Measurements from ENCODE around the gene CD200. TPM values are rescaled to one million over a fixed set of nuclear protein-coding genes. Genes with fewer than 3 reads are reported as not detected.

The CD200 gene
- total and polyA plus RNA-seq, 2 experiments from 2014 or later: 0.20 TPM; not detected in 1

GRCh38 chr3:112314649-112315048 lies 18.3 kb upstream of the CD200 start:
- in situ Hi-C loops (cut with MboI): no loop called here
- DNase-seq: no peak
- no peak overlapping the region for H3K4me3 ChIP-seq
- H3K4me2 ChIP-seq (ENCODE audit: unreplicated experiment): no peak overlapping the region
- no peak overlapping the region for H3K27ac ChIP-seq
- no peak for TF ChIP-seq EZH2phosphoT487 (IDR thresholded peaks at IDR 0.05; ENCODE audit: insufficient read depth, low read depth)
- H3K36me3 ChIP-seq (ENCODE audit: low read depth): no peaks in the 10 kb centered on the region
- H4K20me1 ChIP-seq (ENCODE audit: insufficient read depth): no peaks in the 10 kb centered on the region
- H3K27me3 ChIP-seq (replicated peaks; ENCODE audit: insufficient read depth): peaks cover 13% of the 10 kb centered on the region; the same call in 1 of the 2 replicates
- no peak overlapping the region for H2AFZ ChIP-seq
- no peaks in the 10 kb centered on the region for H3K4me1 ChIP-seq (ENCODE audit: insufficient read depth)
- H3K9me2 ChIP-seq (ENCODE audit: insufficient read depth): no peaks in the 10 kb centered on the region
- 45 to 56% methylated on average over 2 of the region's 2 CpGs for WGBS, 2 experiments (ENCODE audit: low coverage in 1 of 2, low lambda C conversion rate in 2 of 2, missing lambda C conversion rate in 2 of 2)
- no peaks in the 10 kb centered on the region for H3K9me3 ChIP-seq (ENCODE audit: low read depth)
- H3K9ac ChIP-seq: no peak overlapping the region
- H3K79me2 ChIP-seq (ENCODE audit: insufficient read depth): no peaks in the 10 kb centered on the region
- H3F3A ChIP-seq (ENCODE audit: insufficient read depth): no peaks in the 10 kb centered on the region

GRCh38 chr3:112315791-112316190 lies 17.2 kb upstream of the CD200 start:
- H4K20me1 ChIP-seq (ENCODE audit: insufficient read depth): no peaks in the 10 kb centered on the region
- H3K9me3 ChIP-seq (ENCODE audit: low read depth): no peaks in the 10 kb centered on the region
- H3K27ac ChIP-seq: no peak overlapping the region
- TF ChIP-seq EZH2 (IDR thresholded peaks at IDR 0.05; ENCODE audit: insufficient read depth, poor library complexity, severe bottlenecking): no peak
- no peak for TF ChIP-seq EZH2phosphoT487 (IDR thresholded peaks at IDR 0.05; ENCODE audit: insufficient read depth, low read depth)
- peaks cover 13% of the 10 kb centered on the region; the same call in 1 of the 2 replicates for H3K27me3 ChIP-seq (replicated peaks; ENCODE audit: insufficient read depth)
- no peaks in the 10 kb centered on the region for H3K79me2 ChIP-seq (ENCODE audit: insufficient read depth)
- no peak overlapping the region for H3K4me2 ChIP-seq (ENCODE audit: unreplicated experiment)
- no peaks in the 10 kb centered on the region for H3K9me2 ChIP-seq (ENCODE audit: insufficient read depth)
- H3K4me1 ChIP-seq (ENCODE audit: insufficient read depth): no peaks in the 10 kb centered on the region
- no peak overlapping the region for H2AFZ ChIP-seq
- no peak overlapping the region for H3K4me3 ChIP-seq
- H3F3A ChIP-seq (ENCODE audit: insufficient read depth): no peaks in the 10 kb centered on the region
- DNase-seq: no peak
- 5 to 14% methylated on average over 1 of the region's 1 CpG for WGBS, 2 experiments (ENCODE audit: low coverage in 1 of 2, low lambda C conversion rate in 2 of 2, missing lambda C conversion rate in 2 of 2)
- H3K9ac ChIP-seq: no peak overlapping the region
- H3K36me3 ChIP-seq (ENCODE audit: low read depth): no peaks in the 10 kb centered on the region
- in situ Hi-C loops (cut with MboI): no loop called here

GRCh38 chr3:112319516-112320276 lies 13.3 kb upstream of the CD200 start:
- 40 to 42% methylated on average over 4 of the region's 4 CpGs for WGBS, 2 experiments (ENCODE audit: low coverage in 1 of 2, low lambda C conversion rate in 2 of 2, missing lambda C conversion rate in 2 of 2)
- Histone ChIP-seq H3K4me2 (ENCODE audit: unreplicated experiment) (no peak overlapping the region), H3K9ac (no peak overlapping the region), H3K27ac (no peak overlapping the region), H3K4me3 (no peak overlapping the region), H3F3A (ENCODE audit: insufficient read depth) (no peaks in the 10 kb centered on the region), H3K9me2 (ENCODE audit: insufficient read depth) (no peaks in the 10 kb centered on the region), H3K4me1 (ENCODE audit: insufficient read depth) (no peaks in the 10 kb centered on the region), H4K20me1 (ENCODE audit: insufficient read depth) (no peaks in the 10 kb centered on the region), H3K9me3 (ENCODE audit: low read depth) (no peaks in the 10 kb centered on the region), H3K79me2 (ENCODE audit: insufficient read depth) (no peaks in the 10 kb centered on the region), H2AFZ (no peak overlapping the region), H3K36me3 (ENCODE audit: low read depth) (no peaks in the 10 kb centered on the region), H3K27me3 (replicated peaks; ENCODE audit: insufficient read depth) (peaks cover 23% of the 10 kb centered on the region)
- in situ Hi-C loops (cut with MboI): no loop called here
- TF ChIP-seq EZH2phosphoT487 (IDR thresholded peaks at IDR 0.05; ENCODE audit: insufficient read depth, low read depth) (no peak), EZH2 (IDR thresholded peaks at IDR 0.05; ENCODE audit: insufficient read depth, poor library complexity, severe bottlenecking) (no peak)
- no peak for DNase-seq

GRCh38 chr3:112320691-112321090 lies 12.3 kb upstream of the CD200 start:
- Histone ChIP-seq H3F3A (ENCODE audit: insufficient read depth) (no peaks in the 10 kb centered on the region), H3K4me1 (ENCODE audit: insufficient read depth) (no peaks in the 10 kb centered on the region), H2AFZ (no peak overlapping the region), H3K9ac (no peak overlapping the region), H3K4me3 (no peak overlapping the region), H3K27ac (no peak overlapping the region), H3K9me2 (ENCODE audit: insufficient read depth) (no peaks in the 10 kb centered on the region), H3K36me3 (ENCODE audit: low read depth) (no peaks in the 10 kb centered on the region), H3K79me2 (ENCODE audit: insufficient read depth) (no peaks in the 10 kb centered on the region), H3K4me2 (ENCODE audit: unreplicated experiment) (no peak overlapping the region), H4K20me1 (ENCODE audit: insufficient read depth) (no peaks in the 10 kb centered on the region), H3K9me3 (ENCODE audit: low read depth) (no peaks in the 10 kb centered on the region), H3K27me3 (replicated peaks; ENCODE audit: insufficient read depth) (peaks cover 31% of the 10 kb centered on the region)
- in situ Hi-C loops (cut with MboI): no loop called here
- DNase-seq: no peak
- 66 to 67% methylated on average over 1 of the region's 1 CpG for WGBS, 2 experiments (ENCODE audit: low coverage in 1 of 2, low lambda C conversion rate in 2 of 2, missing lambda C conversion rate in 2 of 2)
- TF ChIP-seq EZH2phosphoT487 (IDR thresholded peaks at IDR 0.05; ENCODE audit: insufficient read depth, low read depth): no peak
- TF ChIP-seq EZH2 (IDR thresholded peaks at IDR 0.05; ENCODE audit: insufficient read depth, poor library complexity, severe bottlenecking): no peak

All from GM23248 (cell line).